Measurements from ENCODE around the gene OR1D5.
"Not testable (repeated sequence)": the region's sequence is repeated elsewhere in the genome, so short reads cannot be mapped to it uniquely, and the experiment has no call there.

The OR1D5 gene

DNA sequence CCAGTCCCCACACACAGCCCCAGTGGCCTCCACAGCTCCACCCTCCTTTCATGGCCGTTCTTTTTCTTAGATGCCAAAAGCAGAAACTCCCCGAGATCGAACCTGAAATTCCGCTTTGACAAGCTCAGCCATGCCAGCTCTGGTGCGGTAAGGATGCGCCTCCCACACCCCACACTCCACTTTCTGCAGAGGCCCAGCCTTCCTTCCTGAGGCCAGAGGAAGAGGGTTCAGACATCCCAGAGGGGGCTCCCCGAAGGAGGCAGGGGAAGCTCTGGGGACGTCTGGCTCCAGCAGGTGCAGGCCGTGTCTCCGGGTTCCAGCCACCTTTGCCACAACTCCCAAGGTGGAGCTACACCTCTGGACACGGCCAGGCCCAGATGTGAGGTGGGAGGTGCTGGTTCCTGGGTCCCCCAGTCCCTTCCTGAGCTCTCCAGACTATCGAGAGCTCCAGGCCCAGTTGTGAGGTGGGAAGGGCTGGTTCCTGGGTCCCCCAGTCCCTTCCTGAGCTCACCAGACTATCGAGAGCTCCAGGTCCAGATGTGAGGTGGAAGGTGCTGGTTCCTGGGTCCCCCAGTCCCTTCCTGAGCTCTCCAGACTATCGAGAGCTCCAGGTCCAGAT, 32.4 kb downstream of the OR1D5 start:
- DNase-seq, result not testable (repeated sequence)

DNA sequence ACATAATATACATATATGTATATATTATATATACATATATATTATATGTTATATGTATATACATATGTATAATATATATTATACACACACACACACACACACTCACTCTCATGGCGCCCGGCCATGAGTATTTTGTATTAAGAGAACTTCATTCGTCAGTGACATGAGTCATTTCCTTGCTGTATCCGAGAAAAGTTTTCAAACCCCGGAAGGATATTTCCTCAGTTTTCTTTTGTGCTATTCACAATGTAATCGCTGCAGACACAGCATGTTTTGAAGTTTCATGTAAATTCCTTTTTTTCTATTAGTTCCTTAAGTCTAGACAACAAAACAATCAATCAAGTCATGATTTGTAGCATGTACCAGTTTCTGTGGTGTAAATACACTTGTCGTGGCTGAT, 33.3 kb downstream of the OR1D5 start:
- no peak for DNase-seq

GRCh38 chr17:3029213-3029913, 34.0 kb downstream of the OR1D5 start:
- no peak for DNase-seq

DNA sequence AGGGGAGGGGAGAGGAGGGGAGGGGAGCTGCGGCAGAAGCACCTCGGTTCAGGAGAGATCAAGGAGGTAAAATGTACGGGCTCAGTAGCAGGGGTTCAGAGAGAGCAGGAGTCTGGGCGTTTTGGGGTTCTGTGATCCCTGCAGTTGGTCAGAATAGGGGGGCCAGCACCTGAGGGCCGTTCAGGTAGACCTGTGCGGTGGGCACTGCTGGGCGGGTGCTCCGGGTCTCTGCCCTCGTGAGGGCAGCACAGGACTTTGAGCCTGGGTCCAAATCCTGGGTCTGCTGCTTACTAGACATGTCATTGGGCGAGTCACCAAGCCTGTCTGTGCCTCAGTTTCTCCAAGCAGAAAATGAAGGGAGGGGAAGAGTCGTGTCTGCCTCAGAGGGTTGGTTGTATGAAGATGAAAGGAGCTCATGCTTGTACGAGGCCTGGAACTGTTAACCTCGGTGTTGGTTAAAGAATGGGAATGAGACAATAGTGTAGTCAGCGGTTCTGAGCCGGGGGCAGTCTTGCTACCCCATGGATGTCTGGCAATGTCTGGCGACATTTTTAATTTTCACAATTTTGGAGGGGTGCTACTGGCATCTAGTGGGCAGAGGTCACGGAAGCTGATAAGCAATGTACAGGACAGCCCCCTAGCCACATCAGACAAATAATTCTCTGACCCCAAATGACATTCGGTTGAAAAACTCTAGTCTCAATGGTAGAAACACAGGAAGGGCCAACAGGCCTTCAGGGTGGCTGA, 35.4 kb downstream of the OR1D5 start:
- DNase-seq, result no peak

GRCh38 chr17:3026856-3027751, 36.3 kb downstream of the OR1D5 start:
- no peak for DNase-seq

GRCh38 chr17:3026125-3026855, 37.1 kb downstream of the OR1D5 start:
- no peak for DNase-seq

GRCh38 chr17:3025421-3026124, 37.8 kb downstream of the OR1D5 start:
- no peak for DNase-seq

DNA sequence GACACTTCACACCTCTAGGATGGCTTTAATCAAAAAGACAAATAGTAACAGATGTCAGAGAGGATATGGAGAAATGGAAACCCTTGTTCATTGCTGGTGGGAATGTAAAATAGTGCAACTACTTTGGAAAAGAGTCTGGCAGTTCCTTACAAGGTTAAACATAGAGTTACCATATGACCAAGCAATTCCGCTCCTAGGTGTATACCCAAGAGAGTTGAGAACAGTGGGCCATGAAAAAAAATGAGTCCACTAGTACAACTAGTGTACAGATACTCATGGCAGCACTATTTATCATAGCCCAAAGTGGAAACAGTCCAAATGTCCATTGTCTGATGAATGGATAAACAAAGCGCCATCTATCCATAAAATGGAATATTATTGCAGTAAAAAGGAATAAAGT, 39.1 kb downstream of the OR1D5 start:
- DNase-seq, result no peak

DNA sequence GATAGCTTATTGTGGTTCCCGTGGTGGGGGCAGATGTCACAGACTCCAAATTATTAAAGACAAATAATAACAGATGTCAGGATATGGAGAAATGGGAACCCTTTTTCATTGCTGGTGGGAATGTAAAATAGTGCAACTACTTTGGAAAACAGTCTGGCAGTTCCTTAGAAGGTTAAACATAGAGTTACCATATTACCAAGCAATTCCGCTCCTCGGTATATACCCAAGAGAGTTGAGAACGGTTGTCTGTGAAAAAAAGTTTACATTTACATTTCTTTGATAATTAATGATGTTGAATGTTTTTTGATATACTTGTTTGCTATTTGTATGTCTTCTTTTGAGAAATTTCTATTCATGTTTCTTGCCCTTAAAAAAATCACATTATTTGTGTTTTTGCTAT, 41.2 kb downstream of the OR1D5 start:
- DNase-seq, result no peak

GRCh38 chr17:3020381-3020780, 43.0 kb downstream of the OR1D5 start:
- DNase-seq, result no peak

DNA sequence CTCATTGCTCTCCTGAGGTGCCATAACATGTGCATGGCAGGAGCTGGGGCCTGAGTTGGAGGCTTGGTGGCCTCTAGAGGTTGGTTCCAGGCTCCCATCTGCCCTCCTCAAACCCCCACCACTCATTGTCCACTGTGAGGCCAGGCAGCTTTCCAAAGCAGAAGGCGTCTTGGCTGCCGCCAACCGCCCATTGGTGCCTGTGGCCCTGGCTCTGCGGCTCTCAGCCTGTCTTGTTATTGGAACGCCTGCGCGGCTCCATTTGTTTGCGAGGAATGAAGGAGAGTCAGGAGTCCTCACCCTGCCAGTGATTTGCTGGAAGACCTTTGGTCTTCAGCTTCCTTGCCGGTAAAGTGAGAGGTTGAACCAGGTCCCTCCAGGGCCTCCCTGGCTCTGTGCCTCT, 43.6 kb downstream of the OR1D5 start:
- no peak for DNase-seq

DNA sequence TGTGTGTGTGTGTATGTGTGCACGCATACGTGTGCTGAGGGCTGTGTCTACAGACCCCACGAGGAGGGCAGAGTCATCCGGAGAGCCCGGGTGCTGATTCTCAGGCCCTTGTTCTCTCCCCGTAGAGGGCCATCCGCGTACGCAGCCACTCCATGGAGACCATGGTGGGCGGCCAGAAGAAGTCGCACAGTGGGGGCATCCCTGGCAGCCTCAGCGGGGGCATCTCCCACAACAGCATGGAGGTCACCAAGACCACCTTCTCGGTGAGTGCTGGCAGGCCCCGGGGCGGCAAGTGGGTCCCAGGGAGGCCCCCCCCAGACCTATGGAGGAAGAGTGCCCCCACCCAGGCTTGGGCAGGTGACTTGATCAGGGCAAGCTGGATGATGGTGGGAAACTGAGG, 45.5 kb downstream of the OR1D5 start:
- DNase-seq, result no peak

DNA sequence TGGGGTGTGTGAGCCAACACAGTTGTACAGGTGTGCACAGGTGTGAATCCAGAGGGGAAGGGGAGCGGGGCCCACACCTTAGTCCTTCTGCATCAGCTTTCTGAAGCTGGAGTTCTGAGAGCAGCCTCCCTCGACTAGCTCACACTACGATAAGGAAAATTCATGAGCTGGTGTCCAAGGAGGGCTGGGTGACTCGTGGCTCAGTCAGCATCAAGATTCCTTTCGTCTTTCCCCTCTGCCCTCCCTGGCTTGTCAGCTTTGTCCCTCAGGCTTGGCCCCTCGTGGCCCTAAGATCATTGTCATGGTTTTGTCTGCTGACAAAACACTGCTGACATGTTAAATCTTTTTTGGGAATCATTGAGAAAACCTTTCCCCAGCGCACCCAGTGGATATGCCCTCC, 47.5 kb downstream of the OR1D5 start:
- no peak for DNase-seq

DNA sequence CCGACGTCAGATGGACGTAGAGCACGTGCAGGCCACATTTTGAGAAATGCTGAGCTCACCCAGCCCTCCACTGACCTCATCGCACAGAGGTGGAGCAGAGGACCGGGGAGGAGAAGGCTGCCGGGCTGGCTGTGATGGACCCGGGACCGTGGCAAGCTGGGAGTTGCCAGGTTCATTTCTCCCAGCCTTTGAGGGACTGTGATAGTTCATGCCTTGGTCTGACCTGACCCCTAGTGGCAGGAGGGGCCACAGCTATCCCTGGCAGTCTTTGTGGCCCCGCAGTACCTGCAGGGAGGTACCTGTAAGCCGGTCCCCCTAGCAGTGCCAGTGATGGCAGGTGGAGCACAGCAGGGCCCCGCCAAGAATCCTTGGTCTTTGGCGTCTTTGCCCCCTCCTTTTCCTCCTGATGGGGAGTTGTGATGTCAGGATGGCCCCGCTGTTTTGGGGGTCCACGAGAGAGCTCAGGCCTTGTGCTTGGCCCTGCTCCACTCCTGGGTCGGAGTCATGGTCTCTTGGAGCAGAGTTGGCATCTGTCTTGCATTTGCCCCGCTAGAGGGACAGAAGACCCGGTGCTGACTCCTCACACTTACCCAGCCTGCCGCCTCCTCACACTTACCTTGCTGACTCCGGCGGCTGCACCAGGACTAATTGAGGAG, 50.4 kb downstream of the OR1D5 start:
- DNase-seq, result peak; percentile 34
